HG03159 (cell line): ENCODE measurements around the gene GSG1L.
"Not testable (repeated sequence)": the region's sequence is repeated elsewhere in the genome, so short reads cannot be mapped to it uniquely, and the experiment has no call there.

Source experiments
- ATAC-seq: cut with Tn5 transposase; IDR thresholded peaks from one replicate; pipeline ENCODE4 v1.9.1; 2021; ENCODE audit warnings: mild to moderate bottlenecking, moderate library complexity; ENCODE audit not compliant: unreplicated experiment

The GSG1L gene

DNA sequence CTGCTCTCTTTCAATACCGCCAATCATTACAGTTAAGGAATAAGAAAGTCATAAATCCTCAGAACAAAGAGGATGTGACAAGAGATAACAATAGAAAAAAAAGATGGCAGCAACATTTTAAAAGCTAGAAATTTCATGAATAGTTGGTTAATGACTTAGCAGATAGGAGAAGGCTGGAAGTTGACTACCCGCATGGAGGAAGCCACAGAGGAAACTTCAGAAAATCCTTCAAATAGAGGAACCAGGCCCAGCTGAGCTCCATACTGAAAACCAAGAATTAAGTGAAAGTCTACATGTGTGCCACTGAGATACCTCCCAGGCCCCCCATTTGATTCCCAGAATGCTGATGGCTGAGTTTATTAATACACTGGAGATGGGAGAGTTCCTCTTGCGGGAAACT, 109.3 kb downstream of the GSG1L start:
- ATAC-seq = no peak

DNA sequence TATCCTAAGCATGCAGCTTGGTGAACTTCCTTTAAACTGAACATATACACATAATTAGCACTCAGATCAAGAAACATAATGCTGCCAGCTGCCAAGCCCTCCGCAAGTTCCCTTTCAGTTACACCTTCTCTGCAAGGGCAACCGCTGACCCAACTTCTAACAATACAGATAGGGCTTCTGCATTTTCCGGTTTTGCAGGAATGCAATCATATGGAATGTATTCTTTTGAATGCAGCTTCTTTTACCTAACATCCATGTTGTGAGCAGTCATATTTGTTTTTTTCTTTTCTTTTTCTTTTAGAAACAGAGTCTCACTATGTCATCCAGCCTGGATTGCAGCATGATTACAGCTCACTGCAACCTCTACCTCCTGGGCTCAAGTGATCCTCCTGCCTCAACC, 110.7 kb downstream of the GSG1L start:
- ATAC-seq = no peak

DNA sequence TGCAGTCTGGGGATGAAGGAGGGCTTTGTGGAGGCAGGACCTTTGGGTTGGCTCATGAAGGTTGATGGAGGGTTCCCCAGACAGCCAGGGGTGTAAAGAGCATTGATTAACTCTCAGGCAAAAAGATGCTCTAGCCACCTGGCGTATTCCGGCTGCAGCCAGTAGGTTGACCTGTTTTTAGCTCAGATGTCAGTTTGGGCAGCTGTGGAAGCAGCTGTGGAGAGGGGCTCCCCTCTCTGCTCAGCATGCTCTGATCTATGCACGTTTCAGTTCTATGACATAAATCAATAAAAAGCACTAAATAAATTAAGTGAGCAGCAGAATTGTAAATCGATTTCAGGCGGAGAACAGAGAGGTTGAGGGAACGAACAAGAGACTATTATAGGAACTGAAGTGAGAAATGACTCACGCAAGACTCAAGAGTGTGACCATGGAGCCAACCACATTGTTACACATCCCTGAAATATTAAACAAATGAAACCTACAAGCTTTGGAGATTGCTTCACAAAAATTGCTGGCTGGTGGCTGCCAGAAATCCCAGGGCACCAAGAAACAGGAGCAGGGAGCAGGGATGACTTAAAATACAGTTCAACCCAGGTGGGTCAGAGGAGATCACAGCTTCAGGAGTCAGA, 111.9 kb downstream of the GSG1L start:
- no peak for ATAC-seq

DNA sequence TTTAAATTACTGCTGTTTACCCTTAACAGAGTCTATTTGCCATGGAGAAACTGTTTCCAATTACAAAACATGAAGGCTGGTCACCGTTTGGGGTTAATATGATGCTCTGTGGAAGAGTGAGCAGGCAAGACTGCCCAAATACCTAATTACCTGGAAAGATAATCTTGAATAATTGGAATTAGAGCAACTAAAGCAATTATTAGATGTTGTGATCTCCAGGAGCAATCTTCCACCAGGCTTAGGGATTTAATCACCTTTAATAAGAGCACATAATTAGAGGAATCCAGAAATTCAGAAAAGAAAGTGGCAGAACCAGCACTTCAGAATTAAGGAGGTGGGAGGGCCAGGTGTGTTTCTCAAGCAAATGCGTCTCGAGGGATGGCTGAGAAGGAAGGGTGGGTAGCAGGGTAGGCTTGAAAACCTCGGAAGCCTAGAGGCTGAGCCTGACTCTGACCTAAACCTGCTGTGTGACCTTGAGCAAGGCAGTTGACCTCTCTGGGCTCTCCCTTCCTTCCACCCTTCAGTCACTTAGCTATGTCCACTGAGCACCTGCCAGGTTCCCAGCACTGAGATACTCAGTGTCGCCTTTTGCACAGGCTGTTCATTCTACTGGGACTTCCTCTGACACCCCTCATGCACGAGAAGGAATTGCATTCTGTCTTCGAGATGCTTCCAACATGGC, 113.2 kb downstream of the GSG1L start:
- ATAC-seq = no peak

DNA sequence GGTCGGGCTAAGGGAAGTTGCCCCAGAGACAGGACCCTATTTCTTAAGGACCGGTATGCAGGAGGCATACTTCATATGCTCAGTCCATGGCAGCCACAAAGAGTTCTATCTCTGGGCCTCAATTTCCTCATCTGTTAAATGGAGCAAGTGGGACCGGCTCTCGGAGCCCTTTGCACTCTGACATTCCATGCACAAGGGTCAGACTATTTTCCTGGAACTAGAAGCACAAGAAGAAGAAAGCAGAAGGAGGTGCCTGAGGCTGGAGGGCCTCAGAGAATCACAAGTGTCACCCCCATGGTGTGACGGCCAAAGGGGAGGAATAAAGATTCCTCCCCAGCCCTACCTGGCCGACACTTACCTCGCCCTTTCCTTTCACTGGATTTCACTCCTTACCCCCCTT, 115.8 kb downstream of the GSG1L start:
- ATAC-seq = no peak

DNA sequence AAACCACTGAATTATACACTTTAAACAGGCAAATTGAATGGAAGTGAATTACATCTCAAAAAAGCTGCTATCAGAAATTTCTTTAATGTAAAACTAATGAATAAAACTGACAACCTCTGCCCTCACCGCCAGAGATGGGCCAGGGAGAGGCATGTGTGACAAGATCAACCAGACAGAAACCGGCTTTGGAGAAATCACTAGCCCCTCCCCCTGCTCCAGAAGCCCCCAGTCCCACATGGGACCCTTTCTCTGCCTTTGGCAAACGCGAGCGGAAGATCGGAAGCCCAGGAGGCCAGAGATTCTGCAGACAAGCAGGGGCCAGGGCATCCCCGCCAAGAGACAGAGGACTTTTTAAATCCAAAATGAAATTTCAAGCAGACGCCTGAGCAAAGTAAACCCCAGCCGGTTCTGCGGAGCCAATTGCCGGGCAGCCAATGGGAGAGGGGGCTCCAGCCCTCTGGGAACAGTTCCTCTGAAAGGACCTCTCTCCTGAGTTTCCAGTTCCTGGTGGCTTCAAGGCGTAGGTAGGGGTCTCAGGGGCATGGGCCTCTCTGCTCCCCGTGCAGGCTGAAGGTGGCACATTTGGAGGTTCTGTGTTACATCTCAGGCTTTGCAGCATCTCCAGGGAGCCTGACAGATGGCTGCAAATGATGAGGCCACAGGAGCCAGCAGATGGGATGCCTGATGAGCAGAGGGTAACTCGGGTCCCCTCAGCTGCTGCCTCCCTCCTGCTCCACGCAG, 118.1 kb downstream of the GSG1L start:
- ATAC-seq = no peak

DNA sequence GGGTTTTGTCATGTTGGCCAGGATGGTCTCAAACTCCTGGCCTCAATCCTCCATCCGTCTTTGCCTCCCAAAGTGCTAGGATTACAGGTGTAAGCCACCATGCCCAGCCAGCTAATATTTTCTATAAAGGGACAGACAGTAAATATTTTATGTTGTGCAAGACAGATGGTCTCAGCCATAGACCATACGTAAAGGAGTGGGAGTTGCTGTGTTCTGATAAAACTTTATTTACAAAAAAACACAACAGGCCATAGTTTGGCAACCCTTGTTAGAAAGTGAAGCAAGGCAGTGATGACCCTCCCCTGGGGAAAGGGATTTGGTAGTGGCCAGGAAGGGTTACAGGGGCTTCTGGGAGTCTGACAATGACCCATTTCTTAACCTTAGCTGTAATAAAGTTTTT, 119.7 kb downstream of the GSG1L start:
- ATAC-seq = no peak

DNA sequence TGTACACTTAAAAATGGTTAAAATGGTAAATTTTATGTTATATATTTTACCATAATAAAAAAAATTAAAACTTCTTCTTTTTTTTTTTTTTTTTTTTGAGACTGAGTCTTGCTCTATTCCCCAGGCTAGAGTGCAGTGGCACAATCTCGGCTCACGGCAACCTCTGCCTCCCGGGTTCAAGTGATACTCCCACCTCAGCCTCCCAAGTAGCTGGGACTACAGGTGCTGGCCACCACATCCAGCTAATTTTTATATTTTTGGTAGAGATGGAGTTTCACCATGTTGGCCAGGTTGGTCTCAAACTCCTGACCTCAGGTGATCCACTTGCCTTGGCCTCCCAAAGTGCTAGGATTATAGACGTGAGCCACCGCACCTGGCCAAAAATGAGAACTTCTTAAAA, 121.4 kb downstream of the GSG1L start:
- ATAC-seq = not testable (repeated sequence)

DNA sequence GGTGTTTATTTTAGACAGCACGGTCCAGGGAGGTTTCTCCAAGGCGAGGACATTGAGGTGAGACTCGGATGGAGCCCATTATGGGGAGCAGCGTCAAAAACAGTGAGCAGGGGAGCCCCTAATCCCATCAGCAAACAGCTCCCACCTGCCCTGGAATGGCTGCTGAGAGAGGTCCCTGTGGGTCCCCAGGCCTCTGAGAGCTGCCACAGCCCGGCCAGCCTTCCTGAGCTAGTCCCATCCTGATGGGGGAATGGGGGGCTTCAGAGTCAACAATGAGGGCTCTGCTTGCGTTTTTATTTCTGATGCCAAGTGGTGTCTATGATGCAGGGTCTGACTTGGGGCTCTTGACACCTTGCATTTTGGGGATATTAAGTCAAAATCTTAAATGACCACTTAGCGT, 128.4 kb downstream of the GSG1L start:
- no peak for ATAC-seq

DNA sequence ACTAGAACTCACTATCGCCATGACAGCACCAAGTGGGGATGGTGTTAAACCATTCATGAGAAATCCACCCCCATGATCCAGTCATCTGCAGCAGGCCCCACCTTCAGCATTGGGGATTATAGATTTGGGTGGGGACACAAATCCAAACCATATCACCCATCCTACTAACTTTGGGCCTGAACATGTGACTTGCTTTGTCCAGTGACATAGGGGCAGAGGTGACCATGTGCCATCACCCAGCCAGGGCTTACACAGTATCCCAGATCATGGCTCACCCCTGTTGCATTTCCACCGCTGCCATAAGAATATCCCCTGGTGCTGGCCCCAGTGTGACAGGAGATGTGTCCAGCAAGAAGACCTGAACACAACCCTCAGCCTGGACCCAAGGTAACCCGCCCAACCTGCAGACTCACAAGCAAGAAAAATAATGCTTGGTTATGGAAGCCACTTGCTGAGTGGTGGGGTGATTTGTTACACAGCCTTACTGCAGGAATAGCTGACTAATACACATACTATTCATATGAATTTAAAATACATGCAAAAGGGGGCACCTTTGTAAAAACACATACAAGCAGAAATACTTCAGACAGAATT, 130.9 kb downstream of the GSG1L start:
- ATAC-seq = no peak

DNA sequence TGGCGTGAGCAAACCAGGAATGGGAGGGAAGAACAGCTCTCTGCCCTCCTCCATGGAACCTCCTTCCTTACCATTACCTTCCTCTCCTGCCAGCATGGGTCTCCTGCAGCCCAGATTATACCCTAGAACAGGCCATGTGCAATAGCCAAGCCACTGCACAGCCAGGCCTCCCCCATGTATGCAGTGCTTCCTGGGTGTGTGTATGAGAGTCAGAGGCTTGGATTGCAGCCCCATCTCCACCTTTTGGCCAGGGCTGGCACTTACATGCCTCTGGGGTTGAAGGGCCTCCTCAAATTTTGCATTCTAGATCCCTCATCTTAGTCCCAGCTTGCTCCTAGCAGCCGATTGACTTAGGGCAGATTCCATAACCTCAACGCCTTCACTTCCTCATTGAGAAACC, 133.7 kb downstream of the GSG1L start:
- no peak for ATAC-seq

DNA sequence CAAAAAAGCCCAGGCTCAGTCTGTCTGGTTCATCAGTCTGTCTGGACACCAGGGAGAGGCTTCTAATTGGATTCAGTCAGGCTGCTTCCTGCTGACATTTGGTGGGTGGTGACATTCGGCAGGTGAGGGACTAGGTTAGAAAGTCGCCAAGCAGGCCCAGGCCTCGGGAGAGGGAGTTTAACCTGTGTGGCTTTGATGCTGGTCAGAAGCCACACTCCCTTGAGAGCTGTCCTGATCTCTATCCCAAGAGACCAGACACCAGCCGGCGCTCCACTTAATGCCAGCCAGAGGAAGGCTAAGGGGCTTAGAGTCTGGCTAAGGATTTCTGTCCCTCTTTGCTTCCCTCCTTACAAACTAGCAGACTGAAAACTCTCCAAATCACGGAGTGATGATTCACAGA, 135.0 kb downstream of the GSG1L start:
- no peak for ATAC-seq

DNA sequence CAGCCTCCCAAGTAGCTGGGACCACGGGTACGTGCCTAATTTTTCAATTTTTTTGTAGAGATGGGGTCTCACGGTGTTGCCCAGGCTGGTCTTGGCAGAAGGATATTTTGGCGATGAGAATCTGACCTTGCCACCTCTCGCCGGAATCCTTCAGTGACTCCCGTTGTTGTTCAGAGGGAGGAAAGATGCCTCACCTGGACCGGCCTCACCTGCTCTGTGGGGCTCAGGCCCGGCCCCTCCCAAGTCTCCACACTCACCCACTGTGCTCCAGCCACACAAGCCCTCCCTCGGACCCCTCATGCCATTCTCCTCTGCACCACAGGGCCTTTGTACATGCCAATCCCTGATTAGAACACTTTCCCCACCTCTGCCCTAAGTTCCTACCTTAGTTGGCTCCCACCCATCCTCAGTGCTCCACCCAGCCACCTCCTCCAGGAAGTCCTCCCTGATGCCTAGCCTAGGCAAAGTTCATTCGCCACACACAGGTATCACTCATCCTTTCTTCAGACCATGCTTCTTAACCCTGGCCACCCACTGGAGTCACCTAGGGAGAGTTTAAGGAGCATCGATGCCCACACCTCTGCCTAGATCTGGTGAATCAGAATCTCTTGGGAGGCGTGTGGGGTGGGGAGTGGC, 136.1 kb downstream of the GSG1L start:
- no peak for ATAC-seq

DNA sequence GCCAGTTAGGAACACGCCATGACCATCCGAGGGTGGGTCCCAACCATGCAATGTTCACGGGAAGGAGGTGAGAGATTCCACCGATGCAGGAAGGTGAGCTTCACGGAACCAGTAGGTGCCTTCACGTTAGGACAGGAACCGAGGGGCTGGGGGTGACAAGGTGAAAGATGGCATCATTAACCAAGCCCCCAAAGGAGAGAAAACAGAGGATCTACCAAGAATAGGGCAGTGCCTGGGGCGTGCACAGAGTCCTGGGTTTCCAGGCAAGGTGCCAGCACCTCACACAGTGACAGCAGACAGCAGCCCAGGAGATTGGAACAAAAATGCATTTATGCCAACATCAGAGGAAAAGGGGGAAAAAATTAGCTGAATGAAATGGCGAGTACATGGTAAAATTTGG, 137.9 kb downstream of the GSG1L start:
- ATAC-seq = no peak

DNA sequence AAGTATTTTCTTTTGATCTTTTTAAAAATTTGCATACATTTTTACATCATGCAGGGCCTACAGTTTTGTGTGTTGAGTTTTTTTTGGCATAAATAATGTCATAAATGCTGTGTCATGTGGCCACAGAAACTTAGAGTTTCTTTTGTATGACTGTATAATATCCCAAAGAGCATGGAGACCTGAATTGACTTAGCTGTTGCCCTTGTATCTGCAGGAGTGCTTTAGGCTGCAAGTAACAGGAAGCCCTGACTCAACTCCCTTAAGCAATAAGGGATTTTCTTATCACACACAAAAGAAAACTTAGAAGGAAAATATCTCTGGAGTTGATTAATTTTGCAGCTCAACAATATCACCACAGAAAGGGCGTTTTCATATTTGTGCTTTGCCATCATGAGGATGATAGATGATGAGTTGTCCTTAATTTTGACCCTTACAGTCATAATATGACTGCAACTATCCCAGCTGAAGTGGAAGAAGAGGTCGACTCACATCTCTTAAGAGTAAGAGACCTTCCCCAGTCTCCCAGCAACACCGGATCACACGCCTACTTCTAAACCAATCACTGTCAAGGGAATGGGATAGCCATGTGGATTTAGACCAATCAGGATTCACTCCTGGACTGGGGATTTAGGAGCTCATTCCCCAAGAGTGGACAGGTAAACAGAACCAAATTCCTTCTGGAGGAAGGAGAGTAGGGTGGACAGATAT, 138.9 kb downstream of the GSG1L start:
- no peak for ATAC-seq

DNA sequence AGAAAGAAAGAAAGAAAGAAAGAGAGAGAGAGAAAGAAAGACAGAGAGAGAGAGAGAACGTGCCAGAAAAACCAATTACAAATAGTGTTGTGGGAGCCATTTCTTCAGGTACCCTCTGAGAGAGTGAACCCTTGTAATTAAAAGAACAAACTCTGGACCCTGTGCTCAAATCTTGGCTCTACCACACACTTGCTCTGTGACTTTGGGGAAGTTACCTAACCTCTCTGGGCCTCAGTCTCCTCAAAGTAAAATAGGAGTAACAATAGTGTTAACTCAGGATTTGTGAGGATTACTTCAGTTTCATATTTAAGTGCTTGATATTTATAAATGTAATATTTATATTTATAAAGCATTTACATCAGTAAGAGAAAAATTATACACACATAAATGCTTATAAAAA, 139.8 kb downstream of the GSG1L start:
- no peak for ATAC-seq

DNA sequence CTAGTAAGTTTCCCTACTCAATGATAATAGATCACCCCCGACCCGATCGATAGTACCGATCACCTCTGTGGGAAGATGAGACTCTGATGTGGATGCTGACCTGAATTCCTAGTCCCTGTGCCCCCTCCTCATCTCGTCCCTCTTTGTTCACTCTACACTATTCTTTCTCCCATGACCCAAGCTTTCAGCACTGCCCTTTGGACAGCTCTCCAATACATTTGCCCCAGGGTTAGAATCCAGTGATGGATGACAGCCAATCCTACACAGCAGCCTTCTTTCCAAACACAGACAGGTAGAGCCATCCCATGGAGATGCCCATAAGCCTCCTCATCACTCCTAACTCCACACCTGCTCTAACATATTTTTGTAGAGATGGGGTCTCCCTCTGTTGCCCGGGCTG, 141.1 kb downstream of the GSG1L start:
- ATAC-seq = no peak

DNA sequence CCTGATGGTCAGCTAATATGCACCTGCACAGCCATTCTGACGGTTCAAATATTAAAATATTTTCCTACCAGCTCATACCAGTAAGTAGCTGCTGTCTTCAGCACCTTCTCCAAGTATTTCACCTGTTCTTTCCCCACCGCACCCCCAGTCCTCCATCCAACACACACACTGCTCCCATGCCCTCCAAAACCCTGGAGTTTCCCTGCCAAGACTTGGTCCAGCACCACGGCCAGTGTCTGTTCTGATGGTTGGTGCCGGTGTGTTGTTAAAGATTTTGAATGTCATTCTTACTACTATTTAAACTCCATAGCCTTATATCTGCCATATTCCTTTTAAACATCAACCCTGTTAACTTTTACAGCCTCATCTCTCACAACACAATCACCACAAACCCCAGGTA, 142.4 kb downstream of the GSG1L start:
- ATAC-seq = no peak

DNA sequence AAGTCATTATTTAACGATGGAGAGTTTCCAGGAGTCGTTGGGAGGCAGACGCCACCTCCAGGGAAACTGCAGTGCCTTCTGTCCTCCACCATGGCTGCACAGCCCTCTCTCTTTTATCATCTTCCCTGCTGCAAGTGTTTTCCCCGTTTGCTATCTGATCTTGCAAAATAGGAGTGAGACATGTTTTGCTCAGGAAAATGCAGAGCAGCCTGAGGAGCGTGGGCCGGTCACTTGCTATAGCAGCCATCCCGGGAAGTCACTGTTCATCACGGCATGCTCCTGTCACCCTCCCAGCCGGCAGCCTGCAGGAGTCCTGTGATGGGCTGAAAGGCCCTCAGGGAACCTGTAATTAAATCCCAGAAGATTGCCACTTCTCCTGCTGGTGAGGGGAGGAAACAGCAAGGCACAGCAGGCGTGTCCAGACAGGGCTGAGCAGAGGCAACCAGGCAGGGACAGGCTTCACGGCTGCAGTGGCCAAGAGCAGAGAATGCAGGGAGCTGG, 143.1 kb downstream of the GSG1L start:
- no peak for ATAC-seq

DNA sequence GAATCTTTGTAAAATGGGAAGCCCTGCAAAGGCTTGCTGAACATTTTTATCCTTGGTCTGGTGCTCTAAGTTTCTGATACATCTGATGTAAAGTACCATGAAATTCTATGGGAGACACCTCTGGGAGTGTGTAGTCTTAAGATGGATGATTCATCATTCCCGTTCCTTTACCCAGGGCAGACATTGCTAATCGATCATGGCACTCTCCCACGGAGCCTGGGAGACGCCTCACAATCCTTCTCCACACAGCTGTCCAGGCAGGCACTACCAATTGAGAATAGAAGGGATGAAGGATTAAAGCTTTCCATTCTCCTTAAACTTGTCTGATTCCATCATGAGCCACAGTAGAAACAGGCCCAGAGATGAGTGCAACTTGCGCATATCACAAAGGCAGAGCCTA, 144.8 kb downstream of the GSG1L start:
- no peak for ATAC-seq

DNA sequence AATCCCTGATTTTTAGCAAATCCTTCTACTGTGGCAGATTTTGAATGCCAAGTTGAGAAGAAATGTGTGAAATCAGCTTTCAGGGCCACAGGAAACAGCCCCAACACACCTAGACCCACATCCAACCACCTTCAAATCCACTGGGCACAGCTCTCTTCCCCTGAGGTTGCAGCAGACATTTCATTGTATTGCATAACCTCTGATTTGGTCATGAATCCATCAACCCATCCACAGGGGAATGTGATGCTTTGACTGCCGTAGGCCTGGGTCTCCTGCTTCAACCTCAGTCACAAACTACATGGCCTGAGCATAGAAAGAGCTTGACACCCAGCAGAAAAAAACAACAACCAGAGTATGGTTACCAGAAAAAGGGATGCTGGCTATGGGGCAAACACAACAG, 145.6 kb downstream of the GSG1L start:
- ATAC-seq = no peak
